Hepatocyte (in vitro differentiated cells): ENCODE measurements around the gene PARD3B. TPM values are rescaled to one million over a fixed set of nuclear protein-coding genes. Genes with fewer than 3 reads are reported as not detected.

Experiments
- DNase-seq: peaks from one replicate; pipeline ENCODE4 v3.0.0-alpha.2; 2016; ENCODE audit warnings: low spot score
- H2AFZ ChIP-seq: fragments of 200-600 bp; sonication (generic); 2 replicates; pipeline ENCODE4 v1.6.0; 2016; ENCODE audit warnings: antibody characterized with exemption, mild to moderate bottlenecking
- H3K27ac ChIP-seq: fragments of 200-600 bp; sonication (generic); 2 replicates; pipeline ENCODE4 v1.5.1; 2016; ENCODE audit warnings: mild to moderate bottlenecking
- H3K27me3 ChIP-seq: fragments of 200-600 bp; sonication (generic); 2 replicates; pipeline ENCODE4 v1.6.1; 2016
- H3K36me3 ChIP-seq: fragments of 200-600 bp; sonication (generic); replicated peaks from 2 replicates; pipeline ENCODE4 v1.5.1; 2016; ENCODE audit warnings: low read depth; ENCODE audit not compliant: insufficient read depth
- H3K4me1 ChIP-seq: fragments of 200-600 bp; sonication (generic); 2 replicates; pipeline ENCODE4 v1.5.1; 2016; ENCODE audit warnings: mild to moderate bottlenecking, moderate library complexity; ENCODE audit not compliant: insufficient read depth
- H3K4me2 ChIP-seq: fragments of 200-600 bp; sonication (generic); 2 replicates; pipeline ENCODE4 v1.6.0; 2016
- H3K4me3 ChIP-seq: fragments of 200-600 bp; sonication (generic); 2 replicates; pipeline ENCODE4 v1.5.1; 2016; ENCODE audit warnings: mild to moderate bottlenecking
- H3K79me2 ChIP-seq: fragments of 200-600 bp; sonication (generic); 2 replicates; pipeline ENCODE4 v1.6.0; 2017; ENCODE audit warnings: mild to moderate bottlenecking
- H3K9me2 ChIP-seq: fragments of 200-600 bp; sonication (generic); replicated peaks from 2 replicates; pipeline ENCODE4 v1.6.0; 2017; ENCODE audit warnings: mild to moderate bottlenecking; ENCODE audit not compliant: insufficient read depth
- H3K9me3 ChIP-seq: fragments of 200-600 bp; sonication (generic); 2 replicates; pipeline ENCODE4 v1.5.1; 2016; ENCODE audit warnings: low read depth, mild to moderate bottlenecking
- H4K20me1 ChIP-seq: fragments of 200-600 bp; sonication (generic); 2 replicates; pipeline ENCODE4 v1.6.0; 2016; ENCODE audit warnings: mild to moderate bottlenecking; ENCODE audit not compliant: insufficient read depth, poor library complexity, severe bottlenecking
- CTCF ChIP-seq: fragments of 200-600 bp; sonication (generic); IDR thresholded peaks from 2 replicates; pipeline ENCODE4 v1.5.1; 2016; ENCODE audit warnings: antibody characterized with exemption, mild to moderate bottlenecking; ENCODE audit not compliant: poor library complexity
- EZH2 ChIP-seq: fragments of 200-600 bp; sonication (generic); IDR thresholded peaks from 2 replicates; pipeline ENCODE4 v1.6.1; 2016; ENCODE audit warnings: antibody characterized with exemption, mild to moderate bottlenecking, borderline replicate concordance
- EZH2phosphoT487 ChIP-seq: fragments of 200-600 bp; sonication (generic); IDR thresholded peaks from one replicate; pipeline ENCODE4 v1.6.1; 2018; ENCODE audit warnings: antibody characterized with exemption, mild to moderate bottlenecking, low read depth, moderate library complexity; ENCODE audit not compliant: unreplicated experiment, severe bottlenecking
- WGBS: methylation state at CpG from one replicate; pipeline ENCODE4 v1.1.6; 2016; ENCODE audit warnings: low lambda C conversion rate; ENCODE audit errors: missing lambda C conversion rate; 5-methylcytosine and 5-hydroxymethylcytosine counted together
- polyA plus RNA-seq: library from polyadenylated mRNA; unstranded; fragments of >200 nt; fragmentation: Nextera tagmentation; extraction: Ambion mirVana; gene quantifications from 2 replicates; pipeline ENCODE4 v1.2.1, GENCODE V29; 2016
- total RNA-seq: library from RNA; depleted of rRNA; stranded (reverse); fragments of >200 nt; gene quantifications from 2 replicates; pipeline ENCODE4 v1.2.3, GENCODE V29; 2014

The PARD3B gene
- total and polyA plus RNA-seq, 2 experiments from 2014 or later, result 11.5 to 21.7 TPM

GRCh38 chr2:205069928-205070327 lies 524.7 kb downstream of the PARD3B start:
- TF ChIP-seq EZH2phosphoT487, result no peak
- no peak for TF ChIP-seq EZH2
- no peak for TF ChIP-seq CTCF
- Histone ChIP-seq H2AFZ (no peak overlapping the region), H3K4me3 (no peak overlapping the region), H3K9me2 (no peaks in the 10 kb centered on the region), H3K36me3 (no peaks in the 10 kb centered on the region), H3K27me3 (no peaks in the 10 kb centered on the region), H3K27ac (no peak overlapping the region), H3K79me2 (no peaks in the 10 kb centered on the region), H3K9me3 (no peaks in the 10 kb centered on the region), H4K20me1 (no peaks in the 10 kb centered on the region), H3K4me1 (no peaks in the 10 kb centered on the region), H3K4me2 (no peak overlapping the region)
- 98% methylated on average over 1 of the region's 1 CpG for WGBS
- DNase-seq, result no peak

GRCh38 chr2:205070889-205071288 lies 525.6 kb downstream of the PARD3B start:
- no peak overlapping the region for H3K4me2 ChIP-seq

GRCh38 chr2:205073433-205074020 lies 528.3 kb downstream of the PARD3B start:
- DNase-seq, result no peak
- H3K9me3 ChIP-seq, result no peaks in the 10 kb centered on the region
- no peaks in the 10 kb centered on the region for H3K9me2 ChIP-seq

More at GRCh38 chr2:205070889-205071288, 525.6 kb downstream of the PARD3B start:
- no peak overlapping the region for H2AFZ ChIP-seq
- no peak for TF ChIP-seq EZH2phosphoT487
- TF ChIP-seq EZH2, result no peak
- no peak for TF ChIP-seq CTCF
- H4K20me1 ChIP-seq, result no peaks in the 10 kb centered on the region
- H3K36me3 ChIP-seq, result no peaks in the 10 kb centered on the region
- no peaks in the 10 kb centered on the region for H3K9me2 ChIP-seq
- WGBS, result 100% methylated on average over 1 of the region's 1 CpG
- no peak overlapping the region for H3K27ac ChIP-seq
- no peaks in the 10 kb centered on the region for H3K4me1 ChIP-seq
- H3K27me3 ChIP-seq, result no peaks in the 10 kb centered on the region
- no peak for DNase-seq
- H3K4me3 ChIP-seq, result no peak overlapping the region
- H3K79me2 ChIP-seq, result no peaks in the 10 kb centered on the region
- H3K9me3 ChIP-seq, result no peaks in the 10 kb centered on the region

More at GRCh38 chr2:205073433-205074020, 528.3 kb downstream of the PARD3B start:
- no peak overlapping the region for H3K27ac ChIP-seq
- H3K27me3 ChIP-seq, result no peaks in the 10 kb centered on the region
- H3K4me2 ChIP-seq, result no peak overlapping the region
- no peak for TF ChIP-seq EZH2phosphoT487
- TF ChIP-seq CTCF, result no peak
- no peak for TF ChIP-seq EZH2
- no peaks in the 10 kb centered on the region for H3K36me3 ChIP-seq
- 73% methylated on average over 2 of the region's 2 CpGs for WGBS
- H2AFZ ChIP-seq, result no peak overlapping the region
- no peaks in the 10 kb centered on the region for H4K20me1 ChIP-seq
- no peak overlapping the region for H3K4me3 ChIP-seq
- no peaks in the 10 kb centered on the region for H3K4me1 ChIP-seq
- H3K79me2 ChIP-seq, result no peaks in the 10 kb centered on the region
